SU-DHL-6 (cell line): ENCODE data around the gene ELMO1.

ENCODE experiments used
- H2AFZ ChIP-seq: fragments of 200-600 bp; sonication (generic); 2 replicates; pipeline ENCODE4 v1.6.1; 2014; ENCODE audit warnings: low read depth, mild to moderate bottlenecking, moderate library complexity, mixed read lengths, antibody characterized with exemption, low read length; ENCODE audit not compliant: severe bottlenecking
- H3F3A ChIP-seq: fragments of 200-600 bp; shearing (Covaris generic); 2 replicates; pipeline ENCODE4 v1.6.0; 2016; ENCODE audit warnings: antibody characterized with exemption, mild to moderate bottlenecking; ENCODE audit not compliant: insufficient read depth
- H3K27ac ChIP-seq: fragments of 200-600 bp; sonication (generic); 2 replicates; pipeline ENCODE4 v1.5.1; 2016; ENCODE audit warnings: low read depth, mild to moderate bottlenecking, low read length, moderate library complexity, mixed read lengths
- H3K27me3 ChIP-seq: fragments of 200-600 bp; sonication (generic), shearing (Covaris generic); 2 replicates; pipeline ENCODE4 v1.6.0; 2014; ENCODE audit warnings: mild to moderate bottlenecking, low read length
- H3K36me3 ChIP-seq: fragments of 200-600 bp; sonication (generic); 2 replicates; pipeline ENCODE4 v1.6.1; 2014; ENCODE audit warnings: mild to moderate bottlenecking, low read length, mixed read lengths
- H3K4me2 ChIP-seq: fragments of 300-600, 200-600 bp; shearing (Covaris generic), sonication (generic); 2 replicates; pipeline ENCODE4 v1.6.0; 2014; ENCODE audit warnings: low read length, low read depth, mild to moderate bottlenecking; ENCODE audit not compliant: poor library complexity, severe bottlenecking
- H3K4me3 ChIP-seq: fragments of 200-600 bp; sonication (generic); 2 replicates; pipeline ENCODE4 v1.5.1; 2014; ENCODE audit warnings: antibody characterized with exemption, low read length, mild to moderate bottlenecking, mixed read lengths; ENCODE audit not compliant: insufficient read depth, poor library complexity, severe bottlenecking
- H3K79me2 ChIP-seq: fragments of 200-600 bp; sonication (generic); 2 replicates; pipeline ENCODE4 v1.6.1; 2014; ENCODE audit warnings: mild to moderate bottlenecking, low read length, moderate library complexity; ENCODE audit not compliant: insufficient read depth
- H3K9ac ChIP-seq: fragments of 200-600 bp; sonication (generic); 2 replicates; pipeline ENCODE4 v1.7.0; 2014; ENCODE audit warnings: mild to moderate bottlenecking, low read length
- H3K9me2 ChIP-seq: fragments of 200-600 bp; sonication (generic); replicated peaks from 2 replicates; pipeline ENCODE4 v1.6.1; 2014; ENCODE audit warnings: low read length; ENCODE audit not compliant: insufficient read depth
- H3K9me3 ChIP-seq: fragments of 200-600 bp; sonication (generic); 2 replicates; pipeline ENCODE4 v1.6.1; 2014; ENCODE audit warnings: low read length, mixed read lengths; ENCODE audit not compliant: insufficient read depth
- H4K20me1 ChIP-seq: fragments of 200-600 bp; sonication (generic); 2 replicates; pipeline ENCODE4 v1.6.1; 2014; ENCODE audit warnings: low read depth, mild to moderate bottlenecking, antibody characterized with exemption, low read length, moderate library complexity, mixed read lengths
- CTCF ChIP-seq: fragments of 200-600 bp; sonication (generic); IDR thresholded peaks from one replicate; pipeline ENCODE4 v1.5.1; 2017; ENCODE audit warnings: antibody characterized with exemption, mild to moderate bottlenecking, low read length, moderate library complexity; ENCODE audit not compliant: insufficient read depth, poor library complexity, severe bottlenecking
- EZH2phosphoT487 ChIP-seq: fragments of 200-600 bp; sonication (generic), shearing (Covaris generic); conservative IDR thresholded peaks from 2 replicates; pipeline ENCODE4 v1.6.1; 2018; ENCODE audit warnings: mild to moderate bottlenecking, antibody characterized with exemption, low read length, moderate library complexity, mixed read lengths

ELMO1 gene

DNA sequence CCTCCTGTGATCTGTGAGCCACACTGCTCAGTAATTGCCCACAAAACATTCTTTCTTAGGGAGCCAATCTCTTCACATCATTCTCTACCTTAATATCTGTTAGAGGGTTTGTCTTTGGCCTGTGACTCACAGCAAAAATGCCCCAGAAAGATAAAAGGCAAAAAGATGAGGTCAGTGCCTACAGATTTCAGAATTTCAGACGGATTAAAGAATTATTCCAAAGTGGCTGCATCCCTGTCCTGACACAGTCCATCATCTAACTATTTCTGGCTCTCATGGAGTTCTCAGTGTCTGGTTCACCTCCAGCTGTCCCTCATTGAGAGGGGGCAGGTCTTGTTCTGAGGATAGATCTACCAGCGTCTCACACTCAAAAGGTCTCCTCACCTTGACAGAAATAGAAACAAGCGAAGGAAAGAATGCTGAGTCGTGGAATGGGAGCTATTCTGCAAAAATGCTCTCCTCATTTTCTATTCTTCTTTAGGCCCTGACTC, 585.8 kb downstream of the ELMO1 start:
- Histone ChIP-seq H3K27ac (no peak overlapping the region), H3K9me3 (no peaks in the 10 kb centered on the region), H3K36me3 (peaks cover 11% of the 10 kb centered on the region; the same call in 1 of the 2 replicates), H3K4me3 (no peak overlapping the region), H3K27me3 (no peaks in the 10 kb centered on the region), H3F3A (no peaks in the 10 kb centered on the region), H3K79me2 (no peaks in the 10 kb centered on the region), H2AFZ (no peak overlapping the region), H3K9me2 (no peaks in the 10 kb centered on the region), H3K4me2 (no peak overlapping the region), H4K20me1 (no peaks in the 10 kb centered on the region), H3K9ac (no peak overlapping the region)
- no peak for TF ChIP-seq EZH2phosphoT487
- no peak for TF ChIP-seq CTCF

GRCh38 chr7:36861656-36862055, 587.0 kb downstream of the ELMO1 start:
- Histone ChIP-seq H3K4me2 (no peak overlapping the region), H3K9me2 (no peaks in the 10 kb centered on the region), H2AFZ (no peak overlapping the region), H3K79me2 (no peaks in the 10 kb centered on the region), H3K27ac (no peak overlapping the region), H3K9me3 (no peaks in the 10 kb centered on the region), H3F3A (no peaks in the 10 kb centered on the region), H3K27me3 (no peaks in the 10 kb centered on the region), H3K36me3 (peaks cover 11% of the 10 kb centered on the region; the same call in 1 of the 2 replicates), H3K4me3 (no peak overlapping the region), H4K20me1 (no peaks in the 10 kb centered on the region), H3K9ac (no peak overlapping the region)
- TF ChIP-seq CTCF (no peak), EZH2phosphoT487 (no peak)

- Histone ChIP-seq H3K9me3 (no peaks in the 10 kb centered on the region), H3K27ac (no peak overlapping the region)
These were observed 588.0 kb downstream of the ELMO1 start for GRCh38 chr7:36860681-36861080.

More at GRCh38 chr7:36860681-36861080, 588.0 kb downstream of the ELMO1 start:
- TF ChIP-seq EZH2phosphoT487, result no peak
- TF ChIP-seq CTCF, result no peak
- no peak overlapping the region for H2AFZ ChIP-seq
- no peak overlapping the region for H3K9ac ChIP-seq
- H3K79me2 ChIP-seq, result no peaks in the 10 kb centered on the region
- no peak overlapping the region for H3K4me2 ChIP-seq
- H3K36me3 ChIP-seq, result peaks cover 11% of the 10 kb centered on the region; the same call in 1 of the 2 replicates
- H3K9me2 ChIP-seq, result no peaks in the 10 kb centered on the region
- no peak overlapping the region for H3K4me3 ChIP-seq
- no peaks in the 10 kb centered on the region for H3K27me3 ChIP-seq
- no peaks in the 10 kb centered on the region for H3F3A ChIP-seq
- H4K20me1 ChIP-seq, result no peaks in the 10 kb centered on the region
